GM23248 (cell line): ENCODE measurements around the gene DGKB. TPM values are rescaled to one million over a fixed set of nuclear protein-coding genes. Genes with fewer than 3 reads are reported as not detected.
A peak's percentile ranks its signal among the peaks of the same experiment; 100 is the strongest.
"Not testable (repeated sequence)": the region's sequence is repeated elsewhere in the genome, so short reads cannot be mapped to it uniquely, and the experiment has no call there.

ENCODE experiments used
- DNase-seq: peaks from one replicate; pipeline ENCODE4 v3.0.0-alpha.2; 2015
- H2AFZ ChIP-seq: fragments of 200-600 bp; sonication (generic); 2 replicates; pipeline ENCODE4 v1.6.1; 2016; ENCODE audit warnings: antibody characterized with exemption
- H3F3A ChIP-seq: fragments of 200-600 bp; sonication (generic); 2 replicates; pipeline ENCODE4 v1.6.1; 2016; ENCODE audit warnings: mild to moderate bottlenecking, antibody characterized with exemption, mixed run types; ENCODE audit not compliant: insufficient read depth
- H3K27ac ChIP-seq: fragments of 200-600 bp; sonication (generic); 2 replicates; pipeline ENCODE4 v1.5.1; 2016; ENCODE audit warnings: mild to moderate bottlenecking
- H3K27me3 ChIP-seq: fragments of 200-600 bp; sonication (generic); replicated peaks from 2 replicates; pipeline ENCODE4 v1.6.1; 2016; ENCODE audit warnings: mild to moderate bottlenecking; ENCODE audit not compliant: insufficient read depth
- H3K36me3 ChIP-seq: fragments of 200-600 bp; sonication (generic); 2 replicates; pipeline ENCODE4 v1.6.1; 2016; ENCODE audit warnings: low read depth, mild to moderate bottlenecking
- H3K4me1 ChIP-seq: fragments of 200-600 bp; sonication (generic); 2 replicates; pipeline ENCODE4 v1.6.1; 2016; ENCODE audit warnings: mild to moderate bottlenecking; ENCODE audit not compliant: insufficient read depth
- H3K4me2 ChIP-seq: fragments of 200-600 bp; sonication (generic); one replicate; pipeline ENCODE4 v1.6.1; 2016; ENCODE audit warnings: mild to moderate bottlenecking; ENCODE audit not compliant: unreplicated experiment
- H3K4me3 ChIP-seq: fragments of 200-600 bp; sonication (generic); 2 replicates; pipeline ENCODE4 v1.5.1; 2016; ENCODE audit warnings: mild to moderate bottlenecking
- H3K79me2 ChIP-seq: fragments of 200-600 bp; sonication (generic); 2 replicates; pipeline ENCODE4 v1.6.1; 2016; ENCODE audit warnings: mild to moderate bottlenecking; ENCODE audit not compliant: insufficient read depth
- H3K9ac ChIP-seq: fragments of 200-600 bp; sonication (generic); 2 replicates; pipeline ENCODE4 v1.6.1; 2016; ENCODE audit warnings: mild to moderate bottlenecking
- H3K9me2 ChIP-seq: fragments of 200-600 bp; sonication (generic); 2 replicates; pipeline ENCODE4 v1.6.1; 2016; ENCODE audit warnings: mixed run types, mild to moderate bottlenecking, moderate library complexity; ENCODE audit not compliant: insufficient read depth
- H3K9me3 ChIP-seq: fragments of 200-600 bp; sonication (generic); one replicate; pipeline ENCODE4 v1.6.1; 2017; ENCODE audit warnings: low read depth
- H4K20me1 ChIP-seq: fragments of 200-600 bp; sonication (generic); 2 replicates; pipeline ENCODE4 v1.6.0; 2016; ENCODE audit not compliant: insufficient read depth
- EZH2 ChIP-seq: fragments of 200-600 bp; sonication (generic); IDR thresholded peaks from 2 replicates; pipeline ENCODE4 v1.6.1; 2018; ENCODE audit warnings: antibody characterized with exemption, mild to moderate bottlenecking; ENCODE audit not compliant: insufficient read depth, poor library complexity, severe bottlenecking
- EZH2phosphoT487 ChIP-seq: fragments of 200-600 bp; sonication (generic); IDR thresholded peaks from 2 replicates; pipeline ENCODE4 v1.6.1; 2018; ENCODE audit warnings: antibody characterized with exemption, moderate library complexity, mild to moderate bottlenecking, low read depth; ENCODE audit not compliant: insufficient read depth
- WGBS, 2 experiments: methylation state at CpG; one replicate each; pipeline ENCODE4 v1.1.6; 2015 to 2017; ENCODE audit warnings: low lambda C conversion rate in 2 of 2, low coverage in 1 of 2; ENCODE audit errors: missing lambda C conversion rate in 2 of 2; 5-methylcytosine and 5-hydroxymethylcytosine counted together
- in situ Hi-C: fragments of 300-500 bp; cut with MboI; formaldehyde crosslinking; loops from 2 replicates; pipeline ENCODE4 v1.15.0; 2020
- polyA plus RNA-seq: library from polyadenylated mRNA; unstranded; fragments of >200 nt; fragmentation: Nextera tagmentation; extraction: Ambion mirVana; gene quantifications from 2 replicates; pipeline ENCODE4 v1.2.1, GENCODE V29; 2016
- total RNA-seq: library from RNA; depleted of rRNA; stranded (reverse); fragments of >200 nt; shearing (Covaris generic); gene quantifications from 2 replicates; pipeline ENCODE4 v1.2.3, GENCODE V29; 2014

The DGKB gene
- total and polyA plus RNA-seq, 2 experiments from 2014 or later = 0.65 to 1.7 TPM

- Histone ChIP-seq H3K9ac (no peak overlapping the region), H3K9me3 (no peaks in the 10 kb centered on the region), H3K4me3 (no peak overlapping the region), H2AFZ (no peak overlapping the region), H3K9me2 (no peaks in the 10 kb centered on the region; the same call in 1 of the 2 replicates), H3K4me2 (no peak overlapping the region), H3K27ac (no peak overlapping the region), H3F3A (no peaks in the 10 kb centered on the region), H4K20me1 (no peaks in the 10 kb centered on the region), H3K79me2 (no peaks in the 10 kb centered on the region), H3K4me1 (no peaks in the 10 kb centered on the region; the same call in 1 of the 2 replicates), H3K27me3 (no peaks in the 10 kb centered on the region), H3K36me3 (no peaks in the 10 kb centered on the region)
- DNase-seq = no peak
- TF ChIP-seq EZH2 (no peak), EZH2phosphoT487 (no peak)
- in situ Hi-C loops = no loop called here
Observed at GRCh38 chr7:14292737-14293136, 609.8 kb downstream of the DGKB start.

- H3F3A ChIP-seq = no peaks in the 10 kb centered on the region
- H3K4me2 ChIP-seq = no peak overlapping the region
- TF ChIP-seq EZH2 (no peak), EZH2phosphoT487 (no peak)
- H4K20me1 ChIP-seq = no peaks in the 10 kb centered on the region
- no peaks in the 10 kb centered on the region for H3K27me3 ChIP-seq
- H3K9me2 ChIP-seq = no peaks in the 10 kb centered on the region; the same call in 1 of the 2 replicates
- H2AFZ ChIP-seq = no peak overlapping the region
- H3K27ac ChIP-seq = no peak overlapping the region
- DNase-seq = no peak
- H3K9ac ChIP-seq = no peak overlapping the region
- in situ Hi-C loops = no loop called here
- no peaks in the 10 kb centered on the region for H3K36me3 ChIP-seq
- H3K79me2 ChIP-seq = no peaks in the 10 kb centered on the region
- no peak overlapping the region for H3K4me3 ChIP-seq
- H3K9me3 ChIP-seq = no peaks in the 10 kb centered on the region
- no peaks in the 10 kb centered on the region; the same call in 1 of the 2 replicates for H3K4me1 ChIP-seq
Observed at GRCh38 chr7:14289957-14290356, 612.6 kb downstream of the DGKB start.

GRCh38 chr7:14288701-14289100, 613.9 kb downstream of the DGKB start:
- in situ Hi-C loops = no loop called here
- no peaks in the 10 kb centered on the region for H3K9me3 ChIP-seq
- no peak for TF ChIP-seq EZH2
- no peak for TF ChIP-seq EZH2phosphoT487
- no peaks in the 10 kb centered on the region for H3K36me3 ChIP-seq
- H3K9me2 ChIP-seq = no peaks in the 10 kb centered on the region
- H3K79me2 ChIP-seq = no peaks in the 10 kb centered on the region
- no peak overlapping the region for H3K4me3 ChIP-seq
- no peak overlapping the region for H3K9ac ChIP-seq
- WGBS, 2 experiments = 4 to 14% methylated on average over 3 of the region's 3 CpGs
- H4K20me1 ChIP-seq = no peaks in the 10 kb centered on the region
- H3F3A ChIP-seq = no peaks in the 10 kb centered on the region
- no peak overlapping the region for H3K27ac ChIP-seq
- H3K27me3 ChIP-seq = no peaks in the 10 kb centered on the region
- H3K4me1 ChIP-seq = no peaks in the 10 kb centered on the region
- no peak overlapping the region for H3K4me2 ChIP-seq
- no peak overlapping the region for H2AFZ ChIP-seq
- no peak for DNase-seq

GRCh38 chr7:14287398-14287797, 615.2 kb downstream of the DGKB start:
- in situ Hi-C loops = no loop called here
- Histone ChIP-seq H3K9me2 (no peaks in the 10 kb centered on the region), H2AFZ (no peak overlapping the region), H3K4me1 (no peaks in the 10 kb centered on the region), H3K36me3 (no peaks in the 10 kb centered on the region), H3K4me2 (no peak overlapping the region), H3K27me3 (no peaks in the 10 kb centered on the region), H3K27ac (no peak overlapping the region), H3K9ac (no peak overlapping the region), H3K9me3 (no peaks in the 10 kb centered on the region), H3K4me3 (no peak overlapping the region), H3F3A (no peaks in the 10 kb centered on the region), H4K20me1 (no peaks in the 10 kb centered on the region), H3K79me2 (no peaks in the 10 kb centered on the region)
- no peak for DNase-seq
- TF ChIP-seq EZH2 (no peak), EZH2phosphoT487 (no peak)
- 90 to 92% methylated on average over 2 of the region's 2 CpGs for WGBS, 2 experiments

- no peaks in the 10 kb centered on the region for H3K9me3 ChIP-seq
- no peak overlapping the region for H3K27ac ChIP-seq
- H3K4me1 ChIP-seq = no peaks in the 10 kb centered on the region
- H3K79me2 ChIP-seq = no peaks in the 10 kb centered on the region
- H4K20me1 ChIP-seq = no peaks in the 10 kb centered on the region
- whole genome bisulfite sequencing, 2 experiments = 27 to 37% methylated on average over 4 of the region's 4 CpGs
- DNase-seq = peak; percentile 1
- TF ChIP-seq EZH2 (no peak), EZH2phosphoT487 (no peak)
- H3K36me3 ChIP-seq = no peaks in the 10 kb centered on the region
- in situ Hi-C loops = no loop called here
- H3K4me2 ChIP-seq = no peak overlapping the region
- no peaks in the 10 kb centered on the region for H3K9me2 ChIP-seq
- no peak overlapping the region for H2AFZ ChIP-seq
- no peaks in the 10 kb centered on the region for H3K27me3 ChIP-seq
- H3K9ac ChIP-seq = no peak overlapping the region
- no peak overlapping the region for H3K4me3 ChIP-seq
- no peaks in the 10 kb centered on the region for H3F3A ChIP-seq
Observed at GRCh38 chr7:14286036-14286435, 616.5 kb downstream of the DGKB start.

GRCh38 chr7:14279065-14279871, 623.3 kb downstream of the DGKB start:
- H3K4me2 ChIP-seq, H3K9me2 ChIP-seq, in situ Hi-C loops, H3K27me3 ChIP-seq, DNase-seq, H3K36me3 ChIP-seq, H3K79me2 ChIP-seq, H2AFZ ChIP-seq, H3K4me3 ChIP-seq, H3K9me3 ChIP-seq, H4K20me1 ChIP-seq, H3K4me1 ChIP-seq, H3K27ac ChIP-seq, H3F3A ChIP-seq, H3K9ac ChIP-seq: not testable (repeated sequence)
- 50 to 55% methylated on average over 18 to 21 of the region's 21 CpGs for WGBS, 2 experiments
